Right lobe of liver (tissue), 4 donors: ENCODE results near the gene ANKDD1A.

Experiments used
- POLR2A ChIP-seq: fragments of 450-650 bp; IDR thresholded peaks from one replicate; pipeline ENCODE4 v1.6.1; 2017; ENCODE audit warnings: antibody characterized with exemption, mild to moderate bottlenecking
- TF ChIP-seq, protein P1 (sequence below), 4 donors: fragments of 200-600 bp in 3 of 4; fragments of 450-650 bp in 1 of 4; IDR thresholded peaks; one replicate each; pipeline versions ENCODE4 v1.5.1 to v1.8.0; 2016 to 2022; ENCODE audit warnings: antibody characterized with exemption in 4 of 4, mild to moderate bottlenecking in 2 of 4
- donor health status: DM: no; HTN: no; CAD: no.
- donor health status: DM: no; HTN: no; CAD: no.
- donor health status: DM: no; HTN: yes; CAD: no.

DNA sequence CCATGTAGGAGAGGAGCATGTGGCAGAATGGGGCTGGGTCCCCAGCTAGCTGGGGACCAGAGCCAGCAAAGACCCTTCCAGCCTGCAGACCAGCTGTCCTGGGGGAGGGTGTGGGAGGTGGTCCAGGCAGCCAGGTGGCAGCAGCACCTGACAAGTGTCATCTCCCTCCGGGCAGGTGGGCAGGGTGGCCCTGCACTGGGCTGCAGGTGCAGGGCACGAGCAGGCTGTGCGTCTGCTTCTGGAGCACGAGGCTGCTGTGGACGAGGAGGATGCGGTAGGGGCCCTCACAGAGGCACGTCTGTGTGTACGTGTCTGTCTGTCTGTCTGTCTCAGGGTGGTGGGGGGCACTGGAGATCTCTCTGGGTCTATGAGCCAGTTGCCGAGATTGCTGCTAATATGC lies 5.5 kb downstream of the ANKDD1A start:
- TF ChIP-seq, protein P1, sequence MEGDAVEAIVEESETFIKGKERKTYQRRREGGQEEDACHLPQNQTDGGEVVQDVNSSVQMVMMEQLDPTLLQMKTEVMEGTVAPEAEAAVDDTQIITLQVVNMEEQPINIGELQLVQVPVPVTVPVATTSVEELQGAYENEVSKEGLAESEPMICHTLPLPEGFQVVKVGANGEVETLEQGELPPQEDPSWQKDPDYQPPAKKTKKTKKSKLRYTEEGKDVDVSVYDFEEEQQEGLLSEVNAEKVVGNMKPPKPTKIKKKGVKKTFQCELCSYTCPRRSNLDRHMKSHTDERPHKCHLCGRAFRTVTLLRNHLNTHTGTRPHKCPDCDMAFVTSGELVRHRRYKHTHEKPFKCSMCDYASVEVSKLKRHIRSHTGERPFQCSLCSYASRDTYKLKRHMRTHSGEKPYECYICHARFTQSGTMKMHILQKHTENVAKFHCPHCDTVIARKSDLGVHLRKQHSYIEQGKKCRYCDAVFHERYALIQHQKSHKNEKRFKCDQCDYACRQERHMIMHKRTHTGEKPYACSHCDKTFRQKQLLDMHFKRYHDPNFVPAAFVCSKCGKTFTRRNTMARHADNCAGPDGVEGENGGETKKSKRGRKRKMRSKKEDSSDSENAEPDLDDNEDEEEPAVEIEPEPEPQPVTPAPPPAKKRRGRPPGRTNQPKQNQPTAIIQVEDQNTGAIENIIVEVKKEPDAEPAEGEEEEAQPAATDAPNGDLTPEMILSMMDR (IDR thresholded peaks at IDR 0.05) = no peak
- TF ChIP-seq POLR2A = no peak
